ENCODE measurements around the gene RSPH1.

RSPH1 gene

GRCh38 chr21:42461881-42462877, 33.8 kb downstream of the RSPH1 start:
- DNase-seq = no peak

- no peak for DNase-seq
These were observed 34.9 kb downstream of the RSPH1 start for GRCh38 chr21:42461185-42461520.

- DNase-seq = peak in 2 of 4 experiments; percentile 23 to 30
These were observed 35.4 kb downstream of the RSPH1 start for GRCh38 chr21:42460391-42461184.

- DNase-seq = no peak
These were observed 36.3 kb downstream of the RSPH1 start for GRCh38 chr21:42459546-42460215.

GRCh38 chr21:42459082-42459460, 37.0 kb downstream of the RSPH1 start:
- DNase-seq = no peak

GRCh38 chr21:42456457-42456856, 39.6 kb downstream of the RSPH1 start:
- peak in 1 of 4 experiments; percentile 21 for DNase-seq

GRCh38 chr21:42455754-42456440, 40.1 kb downstream of the RSPH1 start:
- DNase-seq = no peak

- no peak for DNase-seq
These were observed 40.8 kb downstream of the RSPH1 start for GRCh38 chr21:42455196-42455595.

- no peak for DNase-seq
These were observed 41.2 kb downstream of the RSPH1 start for GRCh38 chr21:42454786-42455185.

- no peak for DNase-seq
These were observed 41.9 kb downstream of the RSPH1 start for GRCh38 chr21:42453986-42454570.

GRCh38 chr21:42453224-42453985, 42.6 kb downstream of the RSPH1 start:
- DNase-seq = no peak

GRCh38 chr21:42452401-42453223, 43.4 kb downstream of the RSPH1 start:
- DNase-seq = no peak

- no peak for DNase-seq
These were observed 44.1 kb downstream of the RSPH1 start for GRCh38 chr21:42451941-42452340.

- DNase-seq = no peak
These were observed 47.3 kb downstream of the RSPH1 start for GRCh38 chr21:42448686-42449085.

GRCh38 chr21:42447732-42448131, 48.3 kb downstream of the RSPH1 start:
- DNase-seq = no peak

GRCh38 chr21:42447182-42447581, 48.8 kb downstream of the RSPH1 start:
- no peak for DNase-seq

GRCh38 chr21:42446531-42446930, 49.5 kb downstream of the RSPH1 start:
- DNase-seq = no peak

- DNase-seq = no peak
These were observed 50.7 kb downstream of the RSPH1 start for GRCh38 chr21:42445311-42445710.

GRCh38 chr21:42444745-42445059, 51.3 kb downstream of the RSPH1 start:
- DNase-seq = no peak

GRCh38 chr21:42443876-42444744, 51.9 kb downstream of the RSPH1 start:
- DNase-seq = no peak

Data from activated naive CD4-positive, alpha-beta T cell (primary cell).